NCI-H2227 treated with DMSO at 0.1 percent for 48 hours (cell line): Measurements from ENCODE around the gene SIGLEC9.

Experiments used
- DNase-seq: peaks from one replicate; lab custom pipeline; 2025; lab: John Stamatoyannopoulos, UW

The SIGLEC9 gene

GRCh38 chr19:51145916-51146493 lies 21.3 kb downstream of the SIGLEC9 start:
- no peak for DNase-seq

GRCh38 chr19:51146751-51147150 lies 22.0 kb downstream of the SIGLEC9 start:
- DNase-seq, result no peak

GRCh38 chr19:51147663-51148062 lies 23.0 kb downstream of the SIGLEC9 start:
- no peak for DNase-seq

GRCh38 chr19:51148580-51148979 lies 23.9 kb downstream of the SIGLEC9 start:
- DNase-seq, result no peak

GRCh38 chr19:51150627-51151026 lies 25.9 kb downstream of the SIGLEC9 start:
- no peak for DNase-seq

GRCh38 chr19:51156710-51157109 lies 32.0 kb downstream of the SIGLEC9 start:
- no peak for DNase-seq

- DNase-seq, result no peak
Observed at GRCh38 chr19:51157265-51157664, 32.6 kb downstream of the SIGLEC9 start.

- no peak for DNase-seq
Observed at GRCh38 chr19:51158474-51159129, 33.9 kb downstream of the SIGLEC9 start.

- no peak for DNase-seq
Observed at GRCh38 chr19:51159656-51160055, 35.0 kb downstream of the SIGLEC9 start.

GRCh38 chr19:51161266-51161665 lies 36.6 kb downstream of the SIGLEC9 start:
- DNase-seq, result no peak

- DNase-seq, result no peak
Observed at GRCh38 chr19:51161867-51162496, 37.3 kb downstream of the SIGLEC9 start.

- DNase-seq, result no peak
Observed at GRCh38 chr19:51163257-51163656, 38.6 kb downstream of the SIGLEC9 start.

- DNase-seq, result no peak
Observed at GRCh38 chr19:51164215-51164614, 39.5 kb downstream of the SIGLEC9 start.

GRCh38 chr19:51166846-51167490 lies 42.3 kb downstream of the SIGLEC9 start:
- no peak for DNase-seq

GRCh38 chr19:51168564-51169282 lies 44.0 kb downstream of the SIGLEC9 start:
- DNase-seq, result no peak

- DNase-seq, result peak; percentile 22
Observed at GRCh38 chr19:51169283-51169918, 44.7 kb downstream of the SIGLEC9 start.

GRCh38 chr19:51172223-51172622 lies 47.5 kb downstream of the SIGLEC9 start:
- no peak for DNase-seq

- DNase-seq, result no peak
Observed at GRCh38 chr19:51173681-51174080, 49.0 kb downstream of the SIGLEC9 start.

GRCh38 chr19:51179256-51179655 lies 54.5 kb downstream of the SIGLEC9 start:
- no peak for DNase-seq
